Stimulated activated CD4-positive, alpha-beta T cell treated with anti-CD3 and anti-CD28 coated beads, TNF-alpha, amount 100 ng/mL, for 1 hour (primary cell): ENCODE data around the gene GZMH.
"Not testable (repeated sequence)": the region's sequence is repeated elsewhere in the genome, so short reads cannot be mapped to it uniquely, and the experiment has no call there.

ENCODE experiments used
- DNase-seq, 3 donors: peaks; one replicate each; pipeline ENCODE4 v3.0.0-alpha.2; 2020; ENCODE audit warnings: low read depth in 3 of 3, low spot score in 1 of 3

The GZMH gene, protein sequence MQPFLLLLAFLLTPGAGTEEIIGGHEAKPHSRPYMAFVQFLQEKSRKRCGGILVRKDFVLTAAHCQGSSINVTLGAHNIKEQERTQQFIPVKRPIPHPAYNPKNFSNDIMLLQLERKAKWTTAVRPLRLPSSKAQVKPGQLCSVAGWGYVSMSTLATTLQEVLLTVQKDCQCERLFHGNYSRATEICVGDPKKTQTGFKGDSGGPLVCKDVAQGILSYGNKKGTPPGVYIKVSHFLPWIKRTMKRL

GRCh38 chr14:24609655-24610344 is at the start of gene GZMH:
TSS of gene GZMH (minus strand) at chr14:24609685. CDS start at chr14:24609613, 72 bp downstream.
- DNase-seq = no peak

DNA sequence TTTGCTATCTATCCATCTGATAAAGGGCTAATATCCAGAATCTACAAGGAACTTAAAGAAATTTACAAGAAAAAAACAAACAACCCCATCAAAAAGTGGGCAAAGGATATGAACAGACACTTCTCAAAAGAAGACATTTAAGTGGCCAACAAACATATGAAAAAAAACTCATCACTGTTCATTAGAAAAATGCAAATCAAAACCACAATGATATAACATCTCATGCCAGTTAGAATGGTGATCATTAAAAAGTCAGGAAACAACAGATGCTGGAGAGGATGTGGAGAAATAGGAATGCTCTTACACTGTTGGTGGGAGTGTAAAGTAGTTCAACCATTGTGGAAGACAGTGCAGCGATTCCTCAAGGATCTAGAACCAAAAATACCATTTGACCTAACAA is 38.9 kb upstream of the GZMH start:
- DNase-seq = not testable (repeated sequence)

DNA sequence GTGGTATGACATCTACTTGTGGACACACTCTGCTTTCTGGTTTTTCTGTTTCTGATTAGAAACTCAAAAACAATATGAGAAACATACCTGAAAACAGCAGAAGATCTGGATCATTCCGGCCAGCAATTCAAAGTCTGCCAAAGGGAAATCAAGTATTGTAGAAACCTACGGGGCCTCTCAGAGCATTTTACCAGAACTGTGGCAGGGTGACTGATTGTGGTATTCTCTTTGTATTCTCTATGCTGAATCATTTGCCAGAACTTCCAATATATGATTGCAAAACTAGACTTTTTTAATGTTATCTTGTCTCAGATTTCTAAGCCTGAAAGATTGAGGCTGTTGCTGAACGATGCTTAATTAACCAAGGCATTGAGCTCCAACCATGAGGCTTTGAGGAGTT is 30.4 kb upstream of the GZMH start:
- DNase-seq = no peak

DNA sequence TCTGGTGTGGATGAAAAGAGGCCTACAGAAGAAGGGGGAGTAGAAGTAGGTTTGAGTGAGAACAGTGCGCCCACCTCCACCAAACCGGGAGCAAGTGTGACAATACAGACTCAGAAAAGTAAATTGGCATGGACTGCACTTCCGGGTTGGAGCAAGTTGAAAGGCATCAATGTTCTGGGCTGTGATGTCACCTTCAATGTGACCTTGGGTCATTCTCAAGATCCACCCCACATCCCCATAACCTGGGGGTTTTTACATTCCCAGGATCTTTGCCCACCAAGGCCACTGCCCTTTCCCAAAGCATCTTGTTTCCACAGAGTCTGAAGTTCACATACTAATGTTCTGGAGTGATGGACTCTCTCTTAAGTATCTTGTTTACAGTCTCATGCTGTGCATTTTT is 29.8 kb upstream of the GZMH start:
- DNase-seq = no peak

GRCh38 chr14:24634158-24634557 is 24.7 kb upstream of the GZMH start, which contains the start of gene GZMB:
TSS of gene GZMB (minus strand) at chr14:24634190. CDS start at chr14:24634160, 30 bp downstream.
- DNase-seq = no peak

GRCh38 chr14:24633353-24633752 is 23.9 kb upstream of the GZMH start:
- DNase-seq = no peak

DNA sequence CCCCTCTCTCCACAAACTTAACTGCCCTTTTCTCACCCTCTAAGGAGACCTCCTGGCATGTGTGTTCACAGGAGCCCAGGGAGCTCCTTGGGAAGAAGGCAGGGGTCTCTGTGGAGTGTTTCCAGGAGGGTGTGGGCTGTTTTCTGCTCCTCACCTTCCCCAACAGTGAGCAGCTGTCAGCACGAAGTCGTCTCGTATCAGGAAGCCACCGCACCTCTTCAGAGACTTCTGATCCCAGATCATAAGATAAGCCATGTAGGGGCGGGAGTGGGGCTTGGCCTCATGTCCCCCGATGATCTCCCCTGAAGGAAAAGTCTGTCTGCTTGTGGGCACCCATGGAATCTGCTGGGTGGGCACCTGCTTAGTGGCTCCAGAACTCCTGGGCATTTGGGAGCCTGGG is 23.3 kb upstream of the GZMH start:
- DNase-seq = no peak

GRCh38 chr14:24632336-24632735 is 22.9 kb upstream of the GZMH start:
- no peak for DNase-seq

GRCh38 chr14:24631749-24632335 is 22.4 kb upstream of the GZMH start:
- no peak for DNase-seq

- no peak for DNase-seq
These were observed 21.5 kb upstream of the GZMH start for GRCh38 chr14:24630872-24631477.

GRCh38 chr14:24630087-24630871 is 20.8 kb upstream of the GZMH start:
- no peak for DNase-seq

GRCh38 chr14:24629521-24629920 is 20.0 kb upstream of the GZMH start:
- no peak for DNase-seq

GRCh38 chr14:24613747-24614146 is 4.3 kb upstream of the GZMH start:
- no peak for DNase-seq

DNA sequence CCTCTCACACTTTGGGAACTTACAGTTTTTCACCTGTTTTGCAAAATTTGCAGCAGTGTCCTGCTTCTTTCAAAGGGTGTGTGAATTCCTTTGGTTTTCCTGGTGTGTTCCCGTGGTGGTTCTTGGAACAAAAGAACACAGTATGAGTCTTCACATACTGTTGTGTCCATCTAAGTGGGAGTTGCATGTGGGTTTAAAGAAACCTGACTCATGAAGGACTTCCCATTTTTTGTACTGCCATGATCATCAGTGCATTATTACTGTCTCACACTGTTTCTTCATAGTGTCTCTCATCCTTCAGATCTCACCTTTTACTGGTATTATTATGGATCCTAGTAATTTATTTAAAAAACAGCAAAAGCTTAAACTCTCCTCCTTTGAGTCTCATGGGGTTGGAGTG is 3.8 kb upstream of the GZMH start:
- no peak for DNase-seq

DNA sequence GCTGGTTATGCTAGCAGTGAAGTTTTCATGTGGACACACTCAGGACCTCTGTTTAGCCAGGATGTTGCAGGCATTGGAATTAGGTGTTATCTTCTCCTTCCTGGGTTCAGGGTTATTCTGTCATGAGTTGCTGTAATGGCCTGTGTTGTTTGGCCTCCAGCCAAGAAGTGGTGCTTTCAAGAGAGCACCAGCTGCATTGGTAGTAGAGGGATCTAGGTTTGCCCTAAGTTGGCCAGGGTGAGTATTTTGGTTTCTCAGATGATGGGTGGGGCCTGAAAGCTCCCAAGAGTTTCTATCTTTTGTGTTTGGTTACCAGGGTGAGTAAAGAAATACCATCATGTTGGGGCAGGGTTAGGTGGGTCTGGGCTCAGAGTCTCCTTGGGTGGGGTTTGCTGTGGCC is 2.7 kb upstream of the GZMH start:
- DNase-seq = no peak

DNA sequence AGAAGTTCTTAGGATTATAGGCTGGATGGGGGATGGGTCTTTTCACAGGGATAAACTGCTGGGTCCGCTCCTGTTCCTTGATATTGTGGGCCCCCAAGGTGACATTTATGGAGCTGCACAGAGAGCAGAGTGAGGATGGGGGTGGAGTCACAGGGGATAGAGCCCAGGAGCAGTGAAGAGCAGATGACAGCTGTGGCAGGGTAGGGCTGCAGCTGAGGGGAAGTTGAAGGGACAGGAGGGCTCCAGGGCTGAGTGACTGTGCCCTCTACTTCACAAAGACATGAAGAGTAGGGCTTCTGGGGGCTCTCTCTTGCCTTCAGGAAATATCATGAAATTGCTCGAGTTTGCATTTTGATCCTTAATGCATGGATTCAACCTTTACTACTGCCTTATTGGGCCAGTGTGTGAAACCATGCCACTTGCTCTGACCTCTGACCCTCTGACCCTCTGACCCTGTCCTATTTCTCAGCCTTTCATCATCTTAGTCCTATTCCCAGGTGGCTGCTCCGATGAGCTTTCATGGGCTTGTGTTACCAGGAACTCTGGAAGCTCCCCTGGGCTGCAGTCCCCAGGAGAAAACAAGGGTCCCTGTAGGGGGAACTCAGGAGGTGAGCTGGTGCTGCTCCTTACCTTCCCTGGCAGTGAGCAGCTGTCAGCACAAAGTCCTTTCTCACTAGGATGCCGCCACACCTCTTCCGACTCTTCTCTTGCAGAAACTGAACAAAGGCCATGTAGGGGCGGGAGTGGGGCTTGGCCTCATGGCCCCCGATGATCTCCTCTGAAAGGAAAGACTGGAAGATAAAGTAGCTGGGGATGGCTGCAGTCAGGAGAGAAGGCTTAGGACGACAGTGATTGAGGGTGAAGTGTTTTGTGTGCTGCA is 1.6 kb downstream of the GZMH start:
- no peak for DNase-seq

GRCh38 chr14:24607081-24607480 is 2.4 kb downstream of the GZMH start:
- DNase-seq = no peak

DNA sequence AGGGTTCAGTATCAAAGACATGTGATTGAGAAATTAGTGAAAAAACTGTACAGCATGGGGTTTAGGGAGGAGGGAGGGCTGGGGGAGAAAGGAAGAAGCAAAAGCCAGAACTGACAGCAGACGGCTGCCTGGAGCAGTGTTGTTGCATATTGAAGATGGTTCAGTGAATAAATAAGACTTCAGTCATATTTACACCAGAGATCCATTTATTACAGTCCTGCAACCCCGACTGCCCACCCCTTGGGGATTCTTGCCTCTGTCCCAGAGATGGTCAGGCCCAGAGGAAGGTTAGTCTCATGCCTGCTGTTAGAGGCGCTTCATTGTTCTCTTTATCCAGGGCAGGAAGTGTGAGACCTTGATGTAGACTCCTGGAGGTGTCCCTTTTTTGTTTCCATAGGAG is 3.2 kb downstream of the GZMH start:
- no peak for DNase-seq

DNA sequence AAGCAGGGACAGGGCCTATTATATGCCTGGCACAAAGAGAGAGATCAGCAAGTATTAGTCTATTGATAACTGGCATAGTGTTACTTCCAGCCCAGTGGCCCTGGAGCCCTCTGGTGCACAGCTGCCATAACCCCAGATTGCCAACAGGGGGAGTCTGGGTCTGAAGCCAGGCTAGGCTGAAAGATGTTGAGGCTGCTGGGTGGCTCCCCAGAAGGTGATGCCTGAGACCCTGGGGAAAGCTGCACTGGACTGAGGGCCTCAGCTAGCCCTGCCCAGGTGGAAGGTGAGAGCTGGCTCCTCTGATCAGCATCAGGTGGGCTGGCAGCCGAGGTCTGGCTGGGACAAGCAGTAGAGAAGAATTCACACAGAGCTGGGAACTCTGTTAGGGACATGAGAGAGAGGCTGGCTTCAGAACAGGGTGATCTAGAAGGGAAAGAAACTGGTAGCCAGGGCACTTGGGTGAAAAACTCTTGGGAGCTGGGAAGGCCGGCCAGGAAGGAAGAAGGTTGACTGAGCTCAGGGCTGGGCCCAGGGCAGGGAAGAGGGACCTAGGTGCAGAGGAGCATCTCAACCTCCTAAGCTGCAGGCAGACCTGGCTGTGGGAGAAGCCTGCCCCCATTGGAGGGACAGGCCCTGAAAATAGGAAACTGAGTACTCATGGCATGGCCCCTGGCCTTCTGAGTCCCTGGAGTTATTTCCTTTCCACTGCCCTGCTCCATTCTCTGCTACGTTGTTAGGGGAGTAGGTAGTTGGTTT is 3.9 kb downstream of the GZMH start:
- DNase-seq = peak; percentile 16 to 55 (median 34)

GRCh38 chr14:24597403-24597802 is 12.1 kb downstream of the GZMH start:
- DNase-seq = no peak
